HUES6 (cell line): ENCODE data around the gene SLCO2B1.

Source experiments
- H3K27ac ChIP-seq: 2 replicates; pipeline ENCODE4 v1.7.0; 2013; ENCODE audit warnings: low read depth, mild to moderate bottlenecking, low read length, inconsistent platforms
- H3K27me3 ChIP-seq: 2 replicates; pipeline ENCODE4 v1.6.1; 2013; ENCODE audit warnings: low read length; ENCODE audit not compliant: control insufficient read depth, insufficient read depth
- H3K36me3 ChIP-seq: 2 replicates; pipeline ENCODE4 v1.6.1; 2013; ENCODE audit warnings: low read length; ENCODE audit not compliant: control insufficient read depth, insufficient read depth
- H3K4me1 ChIP-seq: 2 replicates; pipeline ENCODE4 v1.6.1; 2013; ENCODE audit warnings: low read length; ENCODE audit not compliant: control insufficient read depth, insufficient read depth
- H3K4me3 ChIP-seq: 2 replicates; pipeline ENCODE4 v1.5.1; 2013; ENCODE audit warnings: low read depth, low read length
- H3K9ac ChIP-seq: one replicate; pipeline ENCODE4 v1.6.1; 2013; ENCODE audit warnings: mild to moderate bottlenecking, low read length
- H3K9me3 ChIP-seq: 2 replicates; pipeline ENCODE4 v1.6.1; 2013; ENCODE audit warnings: low read depth, low read length; ENCODE audit not compliant: control insufficient read depth, insufficient read depth

The SLCO2B1 gene

GRCh38 chr11:75154646-75155569, 4.0 kb downstream of the SLCO2B1 start:
- H3K4me3 ChIP-seq: no peak overlapping the region
- H3K27ac ChIP-seq: no peak overlapping the region
- no peaks in the 10 kb centered on the region for H3K4me1 ChIP-seq

GRCh38 chr11:75155570-75156422, 4.9 kb downstream of the SLCO2B1 start:
- Histone ChIP-seq H3K9me3 (peaks cover 2% of the 10 kb centered on the region), H3K27me3 (no peaks in the 10 kb centered on the region; the same call in 1 of the 2 replicates), H3K27ac (no peak overlapping the region), H3K9ac (no peak overlapping the region), H3K36me3 (no peaks in the 10 kb centered on the region), H3K4me1 (no peaks in the 10 kb centered on the region), H3K4me3 (no peak overlapping the region)

More at GRCh38 chr11:75154646-75155569, 4.0 kb downstream of the SLCO2B1 start:
- H3K9ac ChIP-seq: no peak overlapping the region
- no peaks in the 10 kb centered on the region; the same call in 1 of the 2 replicates for H3K27me3 ChIP-seq
- no peaks in the 10 kb centered on the region for H3K36me3 ChIP-seq
- no peaks in the 10 kb centered on the region for H3K9me3 ChIP-seq

- H3K9ac ChIP-seq: no peak overlapping the region
- no peaks in the 10 kb centered on the region for H3K4me1 ChIP-seq
- H3K27ac ChIP-seq: no peak overlapping the region
- no peaks in the 10 kb centered on the region for H3K36me3 ChIP-seq
- peaks cover 7% of the 10 kb centered on the region for H3K9me3 ChIP-seq
- H3K27me3 ChIP-seq: no peaks in the 10 kb centered on the region
- H3K4me3 ChIP-seq: no peak overlapping the region
Observed at GRCh38 chr11:75158241-75158640, 7.3 kb downstream of the SLCO2B1 start.

GRCh38 chr11:75158696-75159150, 7.8 kb downstream of the SLCO2B1 start:
- Histone ChIP-seq H3K36me3 (no peaks in the 10 kb centered on the region), H3K27ac (no peak overlapping the region), H3K9me3 (peaks cover 7% of the 10 kb centered on the region), H3K4me3 (no peak overlapping the region), H3K27me3 (no peaks in the 10 kb centered on the region), H3K9ac (no peak overlapping the region), H3K4me1 (peaks cover 1% of the 10 kb centered on the region; the same call in 1 of the 2 replicates)

- H3K4me1 ChIP-seq: peaks cover 7% of the 10 kb centered on the region; the same call in 1 of the 2 replicates
- H3K9me3 ChIP-seq: peaks cover 7% of the 10 kb centered on the region
- no peak overlapping the region for H3K27ac ChIP-seq
- no peak overlapping the region for H3K4me3 ChIP-seq
- no peak overlapping the region for H3K9ac ChIP-seq
- H3K36me3 ChIP-seq: no peaks in the 10 kb centered on the region
- no peaks in the 10 kb centered on the region for H3K27me3 ChIP-seq
Observed at GRCh38 chr11:75159151-75159953, 8.4 kb downstream of the SLCO2B1 start.

GRCh38 chr11:75160220-75160757, 9.4 kb downstream of the SLCO2B1 start:
- peaks cover 7% of the 10 kb centered on the region for H3K9me3 ChIP-seq
- H3K36me3 ChIP-seq: no peaks in the 10 kb centered on the region
- H3K4me3 ChIP-seq: no peak overlapping the region
- no peak overlapping the region for H3K9ac ChIP-seq
- H3K27ac ChIP-seq: no peak overlapping the region
- peaks cover 12% of the 10 kb centered on the region; the same call in 1 of the 2 replicates for H3K4me1 ChIP-seq
- no peaks in the 10 kb centered on the region for H3K27me3 ChIP-seq

- Histone ChIP-seq H3K36me3 (no peaks in the 10 kb centered on the region), H3K9ac (no peak overlapping the region), H3K4me1 (peaks cover 12% of the 10 kb centered on the region; the same call in 1 of the 2 replicates), H3K4me3 (no peak overlapping the region), H3K27me3 (no peaks in the 10 kb centered on the region), H3K27ac (no peak overlapping the region), H3K9me3 (peaks cover 7% of the 10 kb centered on the region)
Observed at GRCh38 chr11:75160880-75161279, 10.0 kb downstream of the SLCO2B1 start.

GRCh38 chr11:75161506-75162095, 10.7 kb downstream of the SLCO2B1 start:
- Histone ChIP-seq H3K9me3 (peaks cover 7% of the 10 kb centered on the region), H3K27ac (no peak overlapping the region), H3K36me3 (no peaks in the 10 kb centered on the region), H3K9ac (no peak overlapping the region), H3K4me3 (no peak overlapping the region), H3K27me3 (no peaks in the 10 kb centered on the region), H3K4me1 (peaks cover 12% of the 10 kb centered on the region; the same call in 1 of the 2 replicates)

- H3K27ac ChIP-seq: no peak overlapping the region
- H3K36me3 ChIP-seq: no peaks in the 10 kb centered on the region
- H3K9me3 ChIP-seq: peaks cover 7% of the 10 kb centered on the region
- no peaks in the 10 kb centered on the region for H3K27me3 ChIP-seq
- H3K9ac ChIP-seq: no peak overlapping the region
- H3K4me3 ChIP-seq: no peak overlapping the region
- H3K4me1 ChIP-seq: peaks cover 12% of the 10 kb centered on the region; the same call in 1 of the 2 replicates
Observed at GRCh38 chr11:75162954-75163353, 12.0 kb downstream of the SLCO2B1 start.
